Muscle of arm (tissue), 12 donors: ENCODE data around the gene RNF130. TPM values are rescaled to one million over a fixed set of nuclear protein-coding genes. Genes with fewer than 3 reads are reported as not detected.
"Not testable (repeated sequence)": the region's sequence is repeated elsewhere in the genome, so short reads cannot be mapped to it uniquely, and the experiment has no call there.

Source experiments
- DNase-seq: peaks from one replicate; pipeline ENCODE4 v3.0.0-alpha.2; 2013
- polyA plus RNA-seq, 12 donors: library from polyadenylated mRNA; unstranded; fragments of 120-200 nt; gene quantifications; one replicate each; pipeline ENCODE4 v1.2.1, GENCODE V29; 2013; ENCODE audit not compliant: insufficient read length in 12 of 12

The RNF130 gene
- polyA plus RNA-seq, 12 donors = 26.0 to 63.6 (median 44.7) TPM; not detected in 1

- DNase-seq = not testable (repeated sequence)
Observed at GRCh38 chr5:180089628-180090027, 18.1 kb upstream of the RNF130 start.

DNA sequence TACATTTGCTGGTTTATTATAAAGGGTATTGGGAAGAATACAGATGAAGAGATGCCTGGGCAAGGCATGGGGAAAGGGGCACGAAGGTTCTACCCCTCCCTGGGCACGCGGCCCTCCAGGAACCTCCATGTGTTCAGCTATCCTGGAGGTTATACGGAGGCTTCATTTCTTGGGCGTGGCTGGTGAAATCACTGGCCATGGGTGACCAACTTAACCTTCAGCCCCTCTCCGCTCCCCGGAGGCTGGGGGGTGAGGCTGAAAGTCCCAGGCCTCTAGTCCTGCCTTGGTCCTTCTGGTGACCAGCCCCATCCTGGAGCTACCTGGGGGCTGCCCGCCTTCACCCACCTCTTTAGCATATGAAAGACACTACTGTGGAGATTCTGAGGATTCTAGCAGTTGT is 17.0 kb upstream of the RNF130 start:
- DNase-seq = no peak

DNA sequence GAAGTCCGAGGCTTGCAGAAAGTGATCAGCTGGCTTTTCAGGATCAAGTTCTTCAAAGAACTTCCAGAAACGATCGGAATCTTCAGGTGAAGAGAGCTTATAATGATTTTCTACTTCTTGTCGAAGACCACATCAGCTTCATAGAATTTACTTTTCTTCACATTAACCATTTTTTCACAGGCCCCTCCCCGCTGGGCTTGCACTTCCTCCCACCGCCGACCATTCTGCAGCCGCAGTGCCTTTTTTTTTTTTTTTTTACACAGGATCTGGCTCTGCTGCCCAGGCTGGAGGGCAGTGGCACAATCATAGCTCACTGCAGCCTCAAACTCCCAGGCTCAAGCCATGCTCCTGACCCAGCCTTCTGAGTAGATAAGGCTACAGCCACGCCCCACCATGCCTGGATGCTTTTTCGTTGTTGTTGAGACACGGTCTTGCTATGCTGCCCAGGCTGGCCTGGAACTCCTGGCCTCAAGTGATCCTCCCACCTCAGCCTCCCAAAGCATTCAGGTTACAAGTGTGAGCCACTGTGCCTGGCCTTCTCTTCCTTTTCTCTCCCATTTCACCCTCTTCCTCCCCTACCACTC is 15.3 kb upstream of the RNF130 start:
- no peak for DNase-seq

DNA sequence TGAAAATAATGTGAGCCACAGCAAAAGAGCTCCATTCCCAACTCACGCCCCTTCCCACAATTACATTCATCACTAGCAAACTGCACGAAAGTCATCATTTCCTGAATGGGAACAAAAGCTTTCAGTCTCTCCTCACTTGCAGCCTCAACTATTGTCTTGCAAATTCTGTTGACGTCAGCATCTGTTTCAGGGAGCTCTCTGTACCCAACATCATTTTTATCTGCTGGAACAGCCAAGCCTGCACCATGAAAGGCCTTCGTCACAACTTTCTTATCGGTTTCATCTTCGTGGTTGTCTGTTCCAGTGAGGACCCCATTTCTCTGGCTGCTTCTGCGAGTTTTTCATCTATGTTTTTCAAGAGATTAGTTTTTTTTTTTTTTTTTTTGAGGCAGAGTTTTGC is 14.3 kb upstream of the RNF130 start:
- no peak for DNase-seq

GRCh38 chr5:180084638-180085561 is 13.3 kb upstream of the RNF130 start:
- no peak for DNase-seq

DNA sequence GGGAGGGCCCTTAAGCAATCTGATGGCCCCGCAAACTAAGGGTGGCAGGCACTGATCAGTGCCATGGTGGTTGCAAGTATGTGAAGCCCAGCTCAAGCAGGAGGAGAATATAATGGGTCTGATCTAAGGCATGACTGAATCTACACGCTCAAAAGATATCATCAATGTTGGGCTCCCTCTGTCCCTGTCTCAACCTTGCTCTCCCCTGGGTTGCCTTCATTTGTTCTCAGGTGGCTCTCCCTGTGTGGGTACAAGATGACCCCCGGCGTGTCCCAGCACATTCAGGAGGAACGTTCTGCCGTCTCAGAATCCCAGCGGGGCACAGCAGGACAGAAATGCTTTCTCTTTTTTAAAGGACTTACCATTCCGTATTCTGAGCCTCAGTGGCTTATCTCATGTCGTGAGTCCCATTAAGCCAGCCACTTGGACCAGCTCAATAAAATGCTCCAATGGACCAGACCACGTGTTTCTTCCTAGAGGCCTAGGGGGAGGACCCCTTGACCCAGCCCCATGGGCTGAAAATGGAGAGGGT is 12.0 kb upstream of the RNF130 start:
- no peak for DNase-seq

- no peak for DNase-seq
Observed at GRCh38 chr5:180082633-180083420, 11.3 kb upstream of the RNF130 start.

DNA sequence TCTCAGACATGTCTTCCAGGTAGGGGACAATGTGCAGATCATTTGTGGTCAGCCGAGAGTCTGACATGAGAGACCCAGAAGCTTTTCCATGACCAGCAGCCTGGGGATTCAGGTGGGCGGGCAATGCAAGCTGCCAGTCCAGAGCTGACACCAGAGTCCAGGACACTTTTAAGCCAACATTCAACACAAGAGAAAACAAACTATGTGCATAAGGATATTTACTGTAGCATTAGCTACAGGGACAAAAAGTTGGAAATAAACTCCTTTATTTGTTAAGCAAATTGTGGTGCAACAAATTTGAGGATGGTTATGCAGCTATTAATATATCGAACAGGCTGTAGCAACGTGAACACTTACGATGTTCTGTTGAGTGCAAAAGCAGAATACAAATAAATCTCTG is 9.9 kb upstream of the RNF130 start:
- no peak for DNase-seq

DNA sequence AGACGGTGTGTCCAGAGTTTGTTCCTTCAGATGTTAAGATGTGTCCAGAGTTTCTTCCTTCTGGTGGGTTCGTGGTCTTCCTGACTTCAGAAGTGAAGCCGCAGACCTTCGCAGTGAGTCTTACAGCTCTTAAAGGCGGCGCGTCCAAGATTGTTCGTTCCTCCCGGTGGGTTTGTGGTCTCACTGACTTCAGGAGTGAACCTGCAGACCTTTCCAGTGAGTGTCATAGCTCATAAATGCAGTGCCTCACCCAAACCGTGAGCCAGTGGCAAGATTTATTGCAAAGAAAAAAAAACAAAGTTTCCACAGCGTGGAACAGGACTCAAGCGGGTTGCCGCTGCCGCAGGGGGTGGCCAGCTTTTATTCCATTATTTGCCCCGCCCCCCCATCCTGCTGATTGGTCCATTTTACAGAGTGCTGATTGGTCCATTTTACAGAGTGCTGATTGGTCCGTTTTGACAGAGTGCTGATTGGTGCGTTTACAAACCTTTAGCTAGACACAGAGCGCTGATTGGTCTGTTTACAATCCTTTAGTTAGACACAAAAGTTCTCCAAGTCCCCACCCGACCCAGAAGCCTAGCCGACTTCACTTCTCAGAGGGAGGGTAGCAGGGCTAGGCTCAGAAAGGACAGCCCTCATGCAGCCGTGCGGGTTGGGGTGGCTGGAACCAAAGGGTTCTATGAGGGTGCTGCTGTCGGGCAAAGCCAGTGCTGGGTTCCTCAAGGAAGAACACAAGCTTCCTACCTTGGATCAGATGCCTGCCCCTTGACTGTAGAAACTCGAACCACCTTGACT is 9.1 kb upstream of the RNF130 start:
- no peak for DNase-seq

DNA sequence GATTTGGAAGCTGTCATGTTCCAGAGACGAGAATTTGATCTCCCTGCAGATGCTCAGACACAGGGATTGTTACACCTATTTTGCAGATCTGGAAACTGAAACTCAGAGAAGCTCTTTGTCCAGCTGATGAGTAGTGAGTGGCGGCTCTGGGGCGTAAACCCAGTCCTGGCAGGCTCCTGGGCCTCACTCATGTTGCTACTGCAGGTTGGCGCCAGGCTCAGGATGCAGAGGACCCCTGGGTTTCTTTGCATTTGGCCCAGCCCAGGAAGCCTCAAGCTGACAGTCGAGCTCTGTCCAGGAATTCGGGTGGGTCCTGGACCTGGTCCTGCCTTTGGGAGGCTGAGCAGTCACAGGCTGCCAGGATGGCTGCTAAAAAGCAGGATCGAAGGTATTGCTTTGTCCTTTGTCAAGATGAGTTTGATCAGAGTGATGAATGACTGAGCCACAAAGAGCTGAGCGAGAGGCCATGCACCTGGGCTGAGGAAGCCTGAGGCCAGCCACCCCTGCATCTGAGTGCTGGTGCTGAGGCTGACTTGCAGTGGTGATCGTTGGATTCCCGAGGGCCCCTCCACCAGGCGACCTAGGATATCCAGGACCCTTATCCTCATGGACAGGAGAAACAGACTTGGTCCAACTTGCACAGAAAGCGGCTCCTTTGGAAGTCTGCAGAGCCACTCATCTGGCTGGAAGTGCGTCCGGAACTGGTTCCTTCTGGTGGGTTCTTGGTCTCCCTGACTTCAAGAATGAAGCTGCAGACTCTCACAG is 8.3 kb upstream of the RNF130 start:
- no peak for DNase-seq

DNA sequence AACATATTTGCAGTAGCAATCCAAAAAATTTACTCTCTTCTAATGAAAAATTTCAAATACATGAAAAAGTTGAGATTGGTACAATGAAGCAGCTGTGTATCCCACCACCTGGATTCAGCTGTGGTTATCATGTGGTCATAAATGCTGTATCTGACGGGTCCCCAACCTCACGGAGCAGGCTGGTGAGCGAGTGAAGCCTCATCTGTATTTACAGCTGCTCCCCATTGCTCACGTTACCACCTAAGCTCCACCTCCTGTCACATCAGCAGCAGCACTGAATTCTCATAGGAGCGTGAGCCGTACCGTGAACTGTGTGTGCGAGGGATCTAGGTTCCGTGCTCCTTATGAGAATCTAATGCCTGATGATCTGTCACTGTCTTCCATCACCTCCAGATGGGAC is 6.8 kb upstream of the RNF130 start:
- no peak for DNase-seq

- DNase-seq = no peak
Observed at GRCh38 chr5:180077594-180078284, 6.2 kb upstream of the RNF130 start.

- DNase-seq = no peak
Observed at GRCh38 chr5:180075703-180076102, 4.1 kb upstream of the RNF130 start.

- no peak for DNase-seq
Observed at GRCh38 chr5:180074462-180074861, 2.9 kb upstream of the RNF130 start.

DNA sequence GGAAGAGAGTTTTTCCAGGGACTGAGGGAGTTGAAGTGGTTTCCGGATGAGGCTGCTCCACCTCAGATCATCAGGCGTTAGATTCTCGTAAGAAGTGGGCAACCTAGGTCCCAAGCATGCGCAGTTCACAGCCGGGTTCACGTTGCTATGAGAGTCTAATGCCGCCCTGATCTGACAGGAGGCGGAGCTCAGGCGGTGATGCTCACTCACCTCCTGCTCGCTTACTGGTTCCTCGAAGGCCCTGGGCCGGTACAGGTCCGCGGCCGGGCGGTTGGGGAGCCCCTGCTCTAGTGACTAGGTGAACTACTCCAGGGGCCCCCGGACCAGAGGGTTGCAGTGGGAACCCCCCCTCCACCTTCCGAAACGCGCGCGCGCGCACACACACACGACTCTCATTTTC is 997 bp upstream of the RNF130 start:
- DNase-seq = no peak

- DNase-seq = no peak
Observed at GRCh38 chr5:180072256-180072548, 643 bp upstream of the RNF130 start.

DNA sequence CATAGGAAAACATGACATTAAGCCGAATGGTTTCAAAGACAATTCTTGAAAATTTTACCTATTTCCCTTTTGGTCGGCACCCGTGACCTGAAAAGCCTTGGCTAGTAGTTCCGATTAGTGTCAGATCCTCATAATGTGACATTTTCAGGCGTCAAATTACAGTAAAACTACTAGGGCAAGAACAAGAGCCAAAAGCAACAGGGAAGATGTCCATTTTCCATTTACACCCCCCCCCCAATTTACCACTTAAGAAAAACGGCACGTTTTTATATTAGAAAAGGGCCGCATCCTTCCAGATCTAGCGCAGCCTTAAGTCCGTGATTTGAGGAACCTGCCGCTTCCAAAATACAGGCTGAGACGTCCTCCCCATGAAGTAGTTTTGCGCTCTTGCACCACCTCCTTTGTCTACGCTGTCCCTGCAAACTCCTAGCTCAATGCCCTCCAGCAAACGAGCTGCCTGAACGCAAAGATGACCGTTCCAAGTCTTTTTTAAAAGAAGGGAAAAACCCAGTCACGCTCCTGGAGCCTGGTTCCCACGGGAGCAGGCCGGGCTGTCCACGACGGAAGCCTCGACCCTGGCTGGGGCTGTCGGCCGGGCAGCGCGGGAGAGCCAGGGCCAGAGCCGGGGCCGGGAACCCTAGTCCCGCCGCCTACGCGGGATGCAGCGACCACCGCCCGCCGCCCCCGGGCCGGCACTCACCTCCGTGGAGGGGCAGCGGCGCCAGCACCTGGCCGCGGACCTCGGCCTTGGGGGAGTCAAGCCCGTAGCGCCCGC is 616 bp downstream of the RNF130 start:
- DNase-seq = peak; percentile 62

- peak; percentile 31 for DNase-seq
Observed at GRCh38 chr5:180069589-180070247, 1.8 kb downstream of the RNF130 start.
